Measurements from ENCODE around the gene IFT172. TPM values are rescaled to one million over a fixed set of nuclear protein-coding genes. Genes with fewer than 3 reads are reported as not detected.

Gene IFT172
- total RNA-seq, 1 experiment from 2014 or later: 13.7 TPM

GRCh38 chr2:27493948-27494283 lies 4.4 kb upstream of the IFT172 start:
- H3K4me1 ChIP-seq (ENCODE audit: control insufficient read depth in 1 of 2, insufficient read depth in 2 of 2, low read length in 2 of 2): peaks cover 4 to 22% of the 10 kb centered on the region in 2 experiments
- H3K79me2 ChIP-seq (ENCODE audit: insufficient read depth, low read length): no peaks in the 10 kb centered on the region
- no peaks in the 10 kb centered on the region for H3K9me3 ChIP-seq (ENCODE audit: control insufficient read depth in 1 of 2, insufficient read depth in 1 of 2, low read depth in 1 of 2, low read length in 2 of 2)
- ChIA-PET POLR2A (no interaction called here), CTCF (no interaction called here), RAD21 (ENCODE audit: low non-redundant PET in 1 of 2, low total read pairs in 2 of 2, uncharacterized antibody in 2 of 2, unreplicated experiment in 2 of 2) (no interaction called here)
- H3K36me3 ChIP-seq (ENCODE audit: control insufficient read depth in 1 of 2, insufficient read depth in 2 of 2, low read length in 2 of 2): no peaks in the 10 kb centered on the region
- no peak overlapping the region for H3K4me3 ChIP-seq (replicated peaks in 1 of 2; ENCODE audit: low read depth in 1 of 2, low read length in 2 of 2)
- no peak for ATAC-seq
- intact Hi-C loops (cut with micrococcal nuclease): no loop called here
- H2AFZ ChIP-seq (ENCODE audit: low read depth, low read length, poor library complexity, severe bottlenecking): no peak overlapping the region
- H4K20me1 ChIP-seq (ENCODE audit: insufficient read depth): no peaks in the 10 kb centered on the region
- DNase-seq (ENCODE audit: low read depth, low spot score): no peak
- H3K9ac ChIP-seq (ENCODE audit: low read length): no peak overlapping the region
- H3K9me2 ChIP-seq (ENCODE audit: insufficient read depth): no peaks in the 10 kb centered on the region
- BruUV-seq (replicated peaks): TSS peak; percentile 52
- TF ChIP-seq, protein P1, sequence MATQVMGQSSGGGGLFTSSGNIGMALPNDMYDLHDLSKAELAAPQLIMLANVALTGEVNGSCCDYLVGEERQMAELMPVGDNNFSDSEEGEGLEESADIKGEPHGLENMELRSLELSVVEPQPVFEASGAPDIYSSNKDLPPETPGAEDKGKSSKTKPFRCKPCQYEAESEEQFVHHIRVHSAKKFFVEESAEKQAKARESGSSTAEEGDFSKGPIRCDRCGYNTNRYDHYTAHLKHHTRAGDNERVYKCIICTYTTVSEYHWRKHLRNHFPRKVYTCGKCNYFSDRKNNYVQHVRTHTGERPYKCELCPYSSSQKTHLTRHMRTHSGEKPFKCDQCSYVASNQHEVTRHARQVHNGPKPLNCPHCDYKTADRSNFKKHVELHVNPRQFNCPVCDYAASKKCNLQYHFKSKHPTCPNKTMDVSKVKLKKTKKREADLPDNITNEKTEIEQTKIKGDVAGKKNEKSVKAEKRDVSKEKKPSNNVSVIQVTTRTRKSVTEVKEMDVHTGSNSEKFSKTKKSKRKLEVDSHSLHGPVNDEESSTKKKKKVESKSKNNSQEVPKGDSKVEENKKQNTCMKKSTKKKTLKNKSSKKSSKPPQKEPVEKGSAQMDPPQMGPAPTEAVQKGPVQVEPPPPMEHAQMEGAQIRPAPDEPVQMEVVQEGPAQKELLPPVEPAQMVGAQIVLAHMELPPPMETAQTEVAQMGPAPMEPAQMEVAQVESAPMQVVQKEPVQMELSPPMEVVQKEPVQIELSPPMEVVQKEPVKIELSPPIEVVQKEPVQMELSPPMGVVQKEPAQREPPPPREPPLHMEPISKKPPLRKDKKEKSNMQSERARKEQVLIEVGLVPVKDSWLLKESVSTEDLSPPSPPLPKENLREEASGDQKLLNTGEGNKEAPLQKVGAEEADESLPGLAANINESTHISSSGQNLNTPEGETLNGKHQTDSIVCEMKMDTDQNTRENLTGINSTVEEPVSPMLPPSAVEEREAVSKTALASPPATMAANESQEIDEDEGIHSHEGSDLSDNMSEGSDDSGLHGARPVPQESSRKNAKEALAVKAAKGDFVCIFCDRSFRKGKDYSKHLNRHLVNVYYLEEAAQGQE (IDR thresholded peaks at IDR 0.05; ENCODE audit: low read depth): no peak
- TF ChIP-seq ZBTB33 (IDR thresholded peaks at IDR 0.05; ENCODE audit: extremely low read depth, insufficient replicate concordance, low read length) (no peak), YY1 (IDR thresholded peaks at IDR 0.05; ENCODE audit: extremely low read depth, insufficient replicate concordance, low read depth, low read length) (no peak), POLR2AphosphoS5 (IDR thresholded peaks at IDR 0.05; ENCODE audit: low read depth, low read length) (no peak), SP1 (IDR thresholded peaks at IDR 0.05; ENCODE audit: low read depth) (no peak), EGR1 (IDR thresholded peaks at IDR 0.05; ENCODE audit: low read depth) (no peak), EZH2 (IDR thresholded peaks at IDR 0.05) (no peak), SIN3A (IDR thresholded peaks at IDR 0.05; ENCODE audit: low read depth) (no peak), ZNF274 (IDR thresholded peaks at IDR 0.05; ENCODE audit: low read depth, low read length) (no peak), ELF1 (IDR thresholded peaks at IDR 0.05; ENCODE audit: borderline replicate concordance, low read depth) (no peak), POLR2A (IDR thresholded peaks at IDR 0.05; ENCODE audit: borderline replicate concordance, extremely low read depth, insufficient read depth, insufficient read length) (no peak), EZH2phosphoT487 (IDR thresholded peaks at IDR 0.05; ENCODE audit: borderline replicate concordance) (no peak)
- TF ChIP-seq, protein P2, sequence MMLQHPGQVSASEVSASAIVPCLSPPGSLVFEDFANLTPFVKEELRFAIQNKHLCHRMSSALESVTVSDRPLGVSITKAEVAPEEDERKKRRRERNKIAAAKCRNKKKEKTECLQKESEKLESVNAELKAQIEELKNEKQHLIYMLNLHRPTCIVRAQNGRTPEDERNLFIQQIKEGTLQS (IDR thresholded peaks at IDR 0.05): no peak
- H3K27ac ChIP-seq (ENCODE audit: low read depth, low read length): no peak overlapping the region
- H3K4me2 ChIP-seq (ENCODE audit: low read length): peak overlapping the region; percentile 76
- H3K27me3 ChIP-seq (ENCODE audit: insufficient read depth, low read length): peaks cover 8% of the 10 kb centered on the region; the same call in 1 of the 2 replicates

Measured in HCT116 (cell line).